SK-N-SH treated with all-trans-retinoic acid at 6 μM for 48 hours (cell line): Measurements from ENCODE around the gene MAPK14.

Experiments used
- BACH2 ChIP-seq: fragments of 250-450 bp; sonication (Bioruptor Pico); IDR thresholded peaks from 2 replicates; pipeline ENCODE4 v1.9.0; 2021; ENCODE audit warnings: mild to moderate bottlenecking, borderline replicate concordance
- CREB5 ChIP-seq: fragments of 250-450 bp; sonication (Bioruptor Pico); IDR thresholded peaks from 2 replicates; pipeline ENCODE4 v1.5.1; 2020; ENCODE audit warnings: low read depth, mild to moderate bottlenecking, moderate library complexity
- OSR1 ChIP-seq: fragments of 250-450 bp; sonication (Bioruptor Pico); IDR thresholded peaks from 2 replicates; pipeline ENCODE4 v1.8.0; 2022; ENCODE audit warnings: moderate library complexity, mild to moderate bottlenecking, inconsistent platforms
- PATZ1 ChIP-seq: fragments of 250-450 bp; sonication (Bioruptor Pico); IDR thresholded peaks from 2 replicates; pipeline ENCODE4 v1.8.0; 2020; ENCODE audit warnings: mild to moderate bottlenecking, moderate library complexity, borderline replicate concordance
- PPARA ChIP-seq: fragments of 250-450 bp; sonication (Bioruptor Pico); IDR thresholded peaks from 2 replicates; pipeline ENCODE4 v1.5.0; 2020; ENCODE audit warnings: mild to moderate bottlenecking, borderline replicate concordance
- TCF4 ChIP-seq: fragments of 250-450 bp; sonication (Bioruptor Pico); IDR thresholded peaks from 2 replicates; pipeline ENCODE4 v1.8.0; 2021; ENCODE audit warnings: mild to moderate bottlenecking, moderate library complexity, borderline replicate concordance
- TSHZ2 ChIP-seq: fragments of 250-450 bp; sonication (Bioruptor Pico); IDR thresholded peaks from 2 replicates; pipeline ENCODE4 v1.5.0; 2020; ENCODE audit warnings: mild to moderate bottlenecking, moderate library complexity
- ZFP3 ChIP-seq: fragments of 250-450 bp; sonication (Bioruptor Pico); IDR thresholded peaks from 2 replicates; pipeline ENCODE4 v1.5.0; 2020; ENCODE audit warnings: mild to moderate bottlenecking, moderate library complexity
- ZNF70 ChIP-seq: fragments of 450-650 bp; formaldehyde crosslinking; IDR thresholded peaks from 2 replicates; pipeline ENCODE4 v1.5.0; 2020; ENCODE audit warnings: mild to moderate bottlenecking, moderate library complexity

- TF ChIP-seq PATZ1 (no peak), ZFP3 (CRISPR knock-in tag) (no peak), CREB5 (CRISPR knock-in tag) (no peak), TSHZ2 (CRISPR knock-in tag) (no peak), TCF4 (CRISPR knock-in tag) (no peak), OSR1 (no peak), BACH2 (CRISPR knock-in tag) (no peak), PPARA (CRISPR knock-in tag) (no peak), ZNF70 (no peak)
These were observed 113.5 kb downstream of the MAPK14 start for GRCh38 chr6:36141091-36141490.
